UCSD-AML1 (cell line): Measurements from ENCODE around the gene ANKDD1B.
A peak's percentile ranks its signal among the peaks of the same experiment; 100 is the strongest.
"Not testable (repeated sequence)": the region's sequence is repeated elsewhere in the genome, so short reads cannot be mapped to it uniquely, and the experiment has no call there.

ENCODE experiments used
- DNase-seq: peaks from one replicate; lab custom pipeline; 2025; ENCODE audit not compliant: unreplicated experiment; lab: John Stamatoyannopoulos, UW

The ANKDD1B gene

GRCh38 chr5:75695472-75696351 lies 84.5 kb downstream of the ANKDD1B start:
- DNase-seq: not testable (repeated sequence)

GRCh38 chr5:75701856-75702255 lies 90.6 kb downstream of the ANKDD1B start:
- no peak for DNase-seq

- DNase-seq: no peak
Observed at GRCh38 chr5:75706016-75706415, 94.8 kb downstream of the ANKDD1B start.

- DNase-seq: no peak
Observed at GRCh38 chr5:75706775-75707174, 95.5 kb downstream of the ANKDD1B start.

GRCh38 chr5:75707911-75708509 lies 96.8 kb downstream of the ANKDD1B start:
- no peak for DNase-seq

- no peak for DNase-seq
Observed at GRCh38 chr5:75710637-75711036, 99.4 kb downstream of the ANKDD1B start.

GRCh38 chr5:75711151-75711550 lies 99.9 kb downstream of the ANKDD1B start:
- DNase-seq: no peak

GRCh38 chr5:75712091-75712490 lies 100.8 kb downstream of the ANKDD1B start:
- DNase-seq: no peak

- no peak for DNase-seq
Observed at GRCh38 chr5:75716715-75717081, 105.4 kb downstream of the ANKDD1B start.

- DNase-seq: peak; percentile 98
Observed at GRCh38 chr5:75717082-75717922, 106.0 kb downstream of the ANKDD1B start, which contains the start of gene POC5. Gene POC5 (minus strand): TSS chr5:75717437. CDS start chr5:75712937, 4,500 bp downstream.

- no peak for DNase-seq
Observed at GRCh38 chr5:75720882-75721281, 109.6 kb downstream of the ANKDD1B start.
